Measurements from ENCODE around the gene SHROOM3.

Gene SHROOM3

GRCh38 chr4:76738086-76738931 is 303.3 kb downstream of the SHROOM3 start:
- Histone ChIP-seq H3K9ac (ENCODE audit: low read length) (no peak overlapping the region), H3K9me3 (ENCODE audit: insufficient read depth, low read length) (no peaks in the 10 kb centered on the region), H3K4me2 (ENCODE audit: low read depth, low read length, poor library complexity, severe bottlenecking) (no peak overlapping the region), H3K9me2 (replicated peaks; ENCODE audit: insufficient read depth, low read length) (no peaks in the 10 kb centered on the region), H2AFZ (ENCODE audit: low read depth, low read length, severe bottlenecking) (no peak overlapping the region), H3F3A (ENCODE audit: insufficient read depth) (no peaks in the 10 kb centered on the region), H3K27ac (ENCODE audit: low read depth, low read length) (no peak overlapping the region), H3K4me3 (ENCODE audit: insufficient read depth, low read length, poor library complexity, severe bottlenecking) (no peak overlapping the region), H3K36me3 (ENCODE audit: low read length) (no peaks in the 10 kb centered on the region), H4K20me1 (ENCODE audit: low read depth, low read length) (no peaks in the 10 kb centered on the region), H3K27me3 (ENCODE audit: low read length) (no peaks in the 10 kb centered on the region), H3K79me2 (ENCODE audit: insufficient read depth, low read length) (no peaks in the 10 kb centered on the region)
- TF ChIP-seq CTCF (IDR thresholded peaks at IDR 0.05; ENCODE audit: insufficient read depth, low read length, poor library complexity, severe bottlenecking), result no peak

GRCh38 chr4:76740192-76740591 is 305.2 kb downstream of the SHROOM3 start:
- no peak for TF ChIP-seq CTCF (IDR thresholded peaks at IDR 0.05; ENCODE audit: insufficient read depth, low read length, poor library complexity, severe bottlenecking)
- TF ChIP-seq EZH2phosphoT487 (conservative IDR thresholded peaks at IDR 0.05; ENCODE audit: low read length), result no peak
- H3K9ac ChIP-seq (ENCODE audit: low read length), result no peak overlapping the region
- no peaks in the 10 kb centered on the region for H3K79me2 ChIP-seq (ENCODE audit: insufficient read depth, low read length)
- H3K27me3 ChIP-seq (ENCODE audit: low read length), result no peaks in the 10 kb centered on the region
- no peak overlapping the region for H3K4me2 ChIP-seq (ENCODE audit: low read depth, low read length, poor library complexity, severe bottlenecking)
- H2AFZ ChIP-seq (ENCODE audit: low read depth, low read length, severe bottlenecking), result no peak overlapping the region
- H3K9me2 ChIP-seq (replicated peaks; ENCODE audit: insufficient read depth, low read length), result no peaks in the 10 kb centered on the region
- no peak overlapping the region for H3K4me3 ChIP-seq (ENCODE audit: insufficient read depth, low read length, poor library complexity, severe bottlenecking)
- H4K20me1 ChIP-seq (ENCODE audit: low read depth, low read length), result no peaks in the 10 kb centered on the region
- no peaks in the 10 kb centered on the region for H3F3A ChIP-seq (ENCODE audit: insufficient read depth)
- H3K36me3 ChIP-seq (ENCODE audit: low read length), result no peaks in the 10 kb centered on the region
- H3K9me3 ChIP-seq (ENCODE audit: insufficient read depth, low read length), result no peaks in the 10 kb centered on the region
- H3K27ac ChIP-seq (ENCODE audit: low read depth, low read length), result no peak overlapping the region

- TF ChIP-seq CTCF (IDR thresholded peaks at IDR 0.05; ENCODE audit: insufficient read depth, low read length, poor library complexity, severe bottlenecking) (no peak), EZH2phosphoT487 (conservative IDR thresholded peaks at IDR 0.05; ENCODE audit: low read length) (no peak)
- Histone ChIP-seq H4K20me1 (ENCODE audit: low read depth, low read length) (no peaks in the 10 kb centered on the region), H3K27me3 (ENCODE audit: low read length) (no peaks in the 10 kb centered on the region), H3K36me3 (ENCODE audit: low read length) (no peaks in the 10 kb centered on the region), H3K79me2 (ENCODE audit: insufficient read depth, low read length) (no peaks in the 10 kb centered on the region), H3K9ac (ENCODE audit: low read length) (no peak overlapping the region), H3F3A (ENCODE audit: insufficient read depth) (no peaks in the 10 kb centered on the region), H3K4me3 (ENCODE audit: insufficient read depth, low read length, poor library complexity, severe bottlenecking) (no peak overlapping the region), H3K9me2 (replicated peaks; ENCODE audit: insufficient read depth, low read length) (no peaks in the 10 kb centered on the region), H3K27ac (ENCODE audit: low read depth, low read length) (no peak overlapping the region), H2AFZ (ENCODE audit: low read depth, low read length, severe bottlenecking) (no peak overlapping the region), H3K4me2 (ENCODE audit: low read depth, low read length, poor library complexity, severe bottlenecking) (no peak overlapping the region), H3K9me3 (ENCODE audit: insufficient read depth, low read length) (no peaks in the 10 kb centered on the region)
Measured at GRCh38 chr4:76740866-76741662, 306.0 kb downstream of the SHROOM3 start.
